Non-pigmented ciliary epithelial cell (primary cell): ENCODE data around the gene CITED4.
"Not testable (repeated sequence)": the region's sequence is repeated elsewhere in the genome, so short reads cannot be mapped to it uniquely, and the experiment has no call there.

Experiments
- DNase-seq: peaks from one replicate; pipeline ENCODE4 v3.0.0-alpha.2; 2010; ENCODE audit warnings: low read depth

CITED4 gene, protein sequence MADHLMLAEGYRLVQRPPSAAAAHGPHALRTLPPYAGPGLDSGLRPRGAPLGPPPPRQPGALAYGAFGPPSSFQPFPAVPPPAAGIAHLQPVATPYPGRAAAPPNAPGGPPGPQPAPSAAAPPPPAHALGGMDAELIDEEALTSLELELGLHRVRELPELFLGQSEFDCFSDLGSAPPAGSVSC

DNA sequence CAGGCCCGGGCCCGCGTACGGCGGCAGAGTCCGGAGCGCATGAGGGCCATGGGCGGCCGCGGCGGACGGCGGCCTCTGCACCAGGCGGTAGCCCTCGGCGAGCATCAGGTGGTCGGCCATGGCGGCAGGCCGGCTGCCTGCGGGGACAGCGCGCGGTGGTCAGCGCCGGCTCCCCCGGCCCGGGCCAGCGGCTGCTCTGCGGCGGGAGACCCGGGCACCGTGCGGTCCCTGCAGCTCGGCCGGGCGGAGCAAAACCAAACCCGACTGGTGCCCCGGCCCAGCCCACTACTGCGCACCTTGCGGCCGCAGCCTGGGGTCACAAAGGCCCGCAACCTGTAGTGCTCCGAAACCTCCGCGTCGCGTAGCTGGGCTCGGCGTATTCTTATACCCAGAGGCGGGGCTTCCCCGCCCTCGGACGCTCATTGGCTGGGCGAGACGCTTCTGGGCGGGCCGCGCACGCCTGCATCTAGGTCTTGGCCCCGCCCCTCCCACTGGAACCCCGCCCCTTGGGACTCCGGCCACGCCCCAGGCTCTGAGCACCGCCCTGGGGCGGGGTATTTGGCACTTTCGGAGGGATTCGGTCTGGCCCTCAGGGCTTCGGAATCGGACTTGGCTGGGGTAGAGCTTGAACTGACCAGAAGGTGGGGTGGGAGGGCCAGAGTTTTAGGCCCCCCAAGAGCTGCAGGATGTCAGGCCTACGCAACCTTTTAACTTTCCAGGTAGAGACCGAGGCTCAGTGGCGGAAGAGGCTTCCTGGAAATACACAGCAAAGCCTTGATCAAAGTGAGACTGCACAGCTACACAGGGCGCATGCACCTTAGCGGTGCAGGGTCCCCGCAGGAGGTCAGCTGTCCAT lies at the start of gene CITED4:
TSS of gene CITED4 (minus strand) at position 356 of the 856 bp plus-strand sequence. CDS start at position 120, 236 bp downstream.
- DNase-seq, result no peak

DNA sequence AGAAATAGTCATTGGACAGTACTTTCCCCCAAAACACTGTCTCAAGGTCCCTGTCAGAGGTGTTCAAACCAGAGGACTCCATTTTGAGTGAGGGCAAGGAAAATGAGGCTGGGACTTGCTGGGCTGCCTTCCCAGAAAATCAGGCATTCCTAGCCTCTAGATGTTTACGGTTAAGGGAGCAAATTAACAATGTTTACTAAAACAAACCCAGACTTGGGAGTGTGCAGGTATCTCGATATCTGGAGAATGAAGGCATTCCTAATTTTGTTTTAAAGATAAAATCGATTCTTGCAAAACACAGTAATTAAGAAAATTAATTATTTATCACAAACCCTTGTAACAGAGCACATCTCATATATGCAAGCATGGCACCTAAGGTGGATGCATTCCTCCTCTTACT lies 48.9 kb upstream of the CITED4 start:
- no peak for DNase-seq

DNA sequence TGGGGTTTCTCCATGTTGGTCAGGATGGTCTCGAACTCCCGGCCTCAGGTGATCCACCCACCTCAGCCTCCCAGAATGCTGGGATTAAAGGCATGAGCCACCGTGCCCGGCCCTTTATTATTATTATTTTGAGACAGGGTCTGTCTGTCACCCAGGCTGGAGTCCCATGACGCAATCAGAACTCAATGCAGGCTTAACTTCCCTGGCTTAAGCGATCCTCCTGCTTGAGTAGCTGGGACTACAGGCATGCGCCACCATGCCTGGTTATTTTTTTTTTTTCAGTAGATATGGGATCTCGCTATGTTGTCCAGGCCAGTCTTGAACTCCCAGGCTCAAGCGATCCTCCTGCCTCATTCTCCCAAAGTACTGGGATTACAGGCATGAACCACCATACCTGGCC lies 47.1 kb upstream of the CITED4 start:
- DNase-seq, result no peak

DNA sequence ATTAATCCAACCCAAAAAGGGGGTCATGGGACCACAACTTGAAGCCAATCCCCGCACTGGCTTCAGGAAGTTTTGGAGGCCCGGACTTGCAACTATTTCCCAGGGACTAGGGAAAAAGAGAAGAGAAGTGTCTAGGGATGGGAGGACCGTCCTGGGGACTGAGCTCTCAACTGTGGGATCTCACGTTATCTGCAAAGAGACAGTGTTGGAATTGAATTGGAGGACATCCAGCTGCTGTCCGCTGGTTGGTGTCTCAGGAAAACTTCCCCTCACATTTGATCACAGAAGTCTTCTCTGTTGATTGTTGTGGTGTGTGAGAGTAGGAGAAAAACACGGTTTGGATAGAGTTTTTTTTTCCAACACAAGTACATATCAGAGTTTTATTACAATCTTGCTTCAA lies 46.2 kb upstream of the CITED4 start:
- DNase-seq, result no peak

DNA sequence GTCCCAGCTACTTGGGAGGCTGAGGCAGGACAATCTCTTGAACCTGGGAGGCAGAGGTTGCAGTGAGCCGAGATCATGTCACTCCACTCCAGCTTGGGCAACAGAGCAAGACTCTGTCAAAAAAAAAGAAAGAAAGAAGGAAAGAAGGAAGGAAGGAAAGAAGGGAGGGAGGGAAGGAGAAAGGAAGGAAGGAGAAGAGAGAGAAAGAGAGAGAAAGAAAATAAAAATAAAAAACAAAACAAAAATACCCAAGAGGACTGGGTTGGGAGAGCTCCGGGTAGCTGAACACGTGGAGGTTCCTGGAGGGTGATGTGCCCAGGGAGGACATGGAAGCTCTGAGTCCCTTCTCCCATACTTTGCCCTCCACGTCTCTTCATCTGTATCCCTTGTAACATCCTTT lies 45.7 kb upstream of the CITED4 start:
- no peak for DNase-seq

DNA sequence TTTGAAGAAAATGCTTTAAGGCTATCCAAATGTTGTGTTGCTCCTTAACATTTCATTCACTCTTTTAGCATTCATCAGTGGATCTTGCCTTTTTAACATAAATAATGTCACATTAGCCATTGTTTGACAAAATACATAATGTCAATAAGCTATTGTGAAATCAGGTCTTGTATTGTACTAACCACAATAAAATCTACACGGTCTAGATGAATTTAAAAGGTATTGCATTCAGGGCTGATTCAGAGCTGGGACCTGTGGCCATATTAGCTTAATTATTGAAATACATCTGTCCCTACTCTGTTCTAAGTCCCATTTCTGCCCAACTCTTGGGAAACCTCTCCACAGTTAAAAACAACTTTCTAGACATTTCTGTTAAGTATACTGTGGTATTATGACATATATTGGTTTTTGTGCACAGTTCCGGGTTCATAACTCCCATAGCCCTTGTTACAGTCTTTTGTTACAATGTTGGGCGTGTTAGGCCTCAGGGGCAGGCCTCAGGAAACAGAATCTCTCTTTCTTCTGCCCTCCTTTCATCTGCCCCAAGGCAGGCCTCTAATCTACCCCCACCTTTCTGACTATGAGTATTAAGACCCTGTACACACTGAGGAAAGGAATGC lies 44.7 kb upstream of the CITED4 start:
- no peak for DNase-seq

DNA sequence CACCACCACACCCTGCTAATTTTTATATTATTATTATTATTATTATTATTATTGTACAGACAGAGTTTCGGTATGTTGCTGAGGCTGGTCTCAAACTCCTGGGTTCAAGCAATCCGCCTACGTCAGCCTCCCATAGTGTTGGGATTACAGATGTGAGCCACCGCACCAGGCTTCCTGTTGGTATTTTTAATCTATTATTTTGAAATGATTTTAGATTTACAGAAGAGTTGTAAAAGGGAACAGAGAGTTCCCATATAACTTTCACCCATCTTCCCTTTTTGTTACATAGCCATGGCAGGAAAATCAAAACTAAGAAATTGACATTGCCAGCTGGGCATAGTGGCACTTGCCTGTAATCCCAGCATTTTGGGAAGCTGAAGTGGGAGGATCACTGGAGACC lies 42.9 kb upstream of the CITED4 start:
- no peak for DNase-seq

DNA sequence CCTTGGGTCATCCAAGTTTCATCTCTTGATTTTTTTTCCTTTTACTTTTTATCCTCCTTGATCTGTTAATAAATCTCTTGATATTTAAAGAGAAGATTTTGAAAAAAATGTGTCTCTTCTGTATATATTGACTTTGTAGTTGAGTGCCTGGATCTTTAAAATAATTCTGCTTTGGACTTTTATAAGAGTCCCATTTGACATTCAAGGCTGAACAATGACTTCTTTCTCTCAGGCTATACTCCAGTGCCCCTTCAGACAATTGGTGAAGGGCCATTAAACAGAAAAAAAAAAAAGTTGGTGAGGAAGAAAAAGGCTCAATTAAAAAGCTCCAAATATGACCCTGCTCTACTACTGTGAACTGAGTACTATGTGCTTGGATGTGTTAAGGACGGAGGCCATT lies 40.9 kb upstream of the CITED4 start:
- DNase-seq, result no peak

DNA sequence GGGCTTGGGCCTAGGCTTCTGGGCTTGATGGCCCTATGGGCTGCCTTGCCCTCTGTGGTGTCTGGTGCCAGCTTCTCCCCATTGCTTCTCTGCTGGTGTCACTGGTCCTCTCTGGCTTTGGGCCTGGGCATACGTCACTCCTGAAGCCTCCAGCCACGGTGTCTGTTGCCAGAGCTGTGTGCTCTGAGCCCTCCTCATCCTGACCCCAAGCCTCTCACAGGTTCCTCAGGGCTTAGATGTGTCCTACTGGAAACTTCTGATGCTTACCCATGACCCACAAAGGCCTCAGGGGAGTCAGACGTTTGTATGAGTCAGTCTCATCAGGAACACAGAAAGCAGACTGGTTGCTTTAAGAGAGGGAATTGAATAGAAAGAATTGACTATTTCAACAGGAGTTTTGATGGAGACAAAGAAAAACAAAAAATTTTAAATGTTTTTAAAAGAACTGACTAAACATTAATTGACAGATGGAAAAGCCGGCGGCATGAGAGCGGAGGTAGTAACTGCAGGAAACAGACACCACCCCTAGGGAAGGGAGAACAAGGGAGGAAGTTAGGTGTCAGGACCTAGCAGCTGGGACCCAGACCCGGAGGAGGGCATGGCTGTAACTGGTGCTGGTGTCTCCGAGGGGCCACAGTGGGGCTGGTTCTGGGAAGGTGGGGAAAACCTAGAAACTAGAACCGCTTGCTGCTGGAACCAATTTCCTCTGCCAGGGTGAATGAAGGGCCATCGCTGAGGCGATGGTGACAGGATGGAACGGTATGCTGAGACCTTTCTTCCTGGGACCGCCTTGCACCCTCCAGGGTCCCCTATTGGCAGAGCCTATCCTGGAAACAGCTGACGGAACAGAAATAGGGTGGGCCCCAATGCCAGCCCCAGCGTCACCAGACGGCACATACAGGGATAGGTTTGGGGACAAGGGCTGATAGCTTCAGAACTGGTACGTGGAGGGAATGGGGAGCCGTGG lies 40.0 kb upstream of the CITED4 start:
- DNase-seq, result peak; percentile 34

DNA sequence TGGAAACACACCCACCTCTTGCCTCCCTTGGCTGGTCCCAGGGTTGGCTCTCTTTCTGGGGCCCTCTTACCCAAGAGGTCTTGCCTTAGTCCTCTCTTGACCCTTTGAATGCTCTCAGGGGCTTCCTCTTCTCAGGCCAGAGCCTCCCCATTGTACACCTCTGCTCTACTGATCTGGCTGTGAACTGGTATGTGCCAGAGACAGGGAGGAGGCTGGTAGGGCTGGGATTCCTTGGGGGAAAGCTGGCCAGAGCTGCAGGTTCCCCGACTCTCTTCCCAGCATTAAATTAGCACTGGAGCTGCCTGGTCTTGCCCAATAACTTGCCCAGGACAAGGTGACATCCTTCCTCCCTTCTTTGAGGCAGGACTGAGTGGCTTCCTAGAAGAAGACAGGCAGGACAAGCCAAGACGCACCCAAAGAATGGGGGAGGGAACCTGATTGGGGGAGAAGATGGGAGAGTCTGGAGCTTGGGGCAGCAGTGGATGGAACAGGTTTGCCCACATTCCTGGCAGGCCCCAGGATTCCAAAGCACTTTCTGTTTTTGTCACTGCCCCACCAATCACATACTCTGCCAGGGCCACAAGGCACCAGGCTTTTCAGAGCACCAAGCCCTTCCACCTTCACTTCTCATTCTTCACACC lies 37.2 kb upstream of the CITED4 start:
- no peak for DNase-seq

DNA sequence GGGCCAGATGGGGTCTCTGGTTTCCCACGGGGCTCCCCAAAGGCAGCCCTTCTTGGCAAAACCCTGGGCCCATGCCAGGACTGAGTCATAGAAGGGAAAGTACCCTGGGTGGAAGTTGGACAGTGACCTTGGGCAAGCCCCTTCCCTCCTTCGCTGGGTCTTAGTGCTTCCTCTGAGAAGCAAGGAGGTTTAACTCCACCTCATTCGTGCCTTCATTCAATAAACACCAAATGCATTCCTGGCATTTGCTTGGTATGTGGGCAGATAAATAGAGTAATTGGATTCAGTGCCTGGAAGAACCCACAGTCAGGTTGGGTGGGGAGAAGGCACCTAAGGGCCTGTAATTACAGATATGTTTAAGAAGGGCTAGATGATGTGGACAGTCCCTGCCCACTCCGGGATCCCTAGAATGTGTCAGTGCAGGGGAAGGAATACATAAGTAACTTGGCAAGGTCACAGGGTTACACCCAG lies 36.3 kb upstream of the CITED4 start:
- no peak for DNase-seq

DNA sequence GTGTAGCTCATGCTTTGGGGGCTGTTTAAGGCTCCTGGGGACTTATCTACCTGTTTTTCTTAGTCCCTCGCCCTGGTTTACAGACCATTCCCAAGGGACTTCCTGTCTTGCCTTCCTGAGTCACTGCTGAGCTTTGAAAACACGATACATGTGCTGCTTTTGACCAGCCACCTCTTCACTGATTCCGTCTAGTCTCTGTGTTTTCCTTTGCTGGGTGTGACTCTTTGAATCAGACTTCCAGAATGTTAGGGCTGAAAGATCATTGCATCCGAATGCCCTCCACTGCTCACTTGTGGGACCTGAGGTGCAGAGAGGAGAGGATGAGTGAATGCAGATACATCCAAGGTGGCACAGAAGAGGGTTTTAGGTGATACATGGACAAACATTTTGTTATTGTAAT lies 35.4 kb upstream of the CITED4 start:
- DNase-seq, result no peak

DNA sequence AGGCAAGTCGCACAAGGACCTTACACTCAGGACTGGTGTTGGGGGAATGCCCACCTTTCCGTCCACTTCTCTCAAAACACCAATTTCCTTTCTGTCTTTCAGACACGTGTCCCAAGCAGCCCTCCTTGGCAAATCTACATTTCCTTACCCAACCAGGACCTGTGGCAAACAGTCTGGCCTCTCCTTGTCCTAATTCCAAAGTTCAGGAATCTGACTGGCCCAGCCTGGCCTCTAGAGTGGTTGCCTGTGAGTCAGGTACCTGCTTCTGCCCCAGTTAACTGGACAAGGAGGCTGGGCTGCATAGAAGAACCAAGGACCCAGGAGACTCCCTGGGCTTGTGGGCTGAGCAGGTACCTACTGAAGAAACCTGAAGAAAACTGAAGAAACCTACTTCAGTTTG lies 34.3 kb upstream of the CITED4 start:
- no peak for DNase-seq

DNA sequence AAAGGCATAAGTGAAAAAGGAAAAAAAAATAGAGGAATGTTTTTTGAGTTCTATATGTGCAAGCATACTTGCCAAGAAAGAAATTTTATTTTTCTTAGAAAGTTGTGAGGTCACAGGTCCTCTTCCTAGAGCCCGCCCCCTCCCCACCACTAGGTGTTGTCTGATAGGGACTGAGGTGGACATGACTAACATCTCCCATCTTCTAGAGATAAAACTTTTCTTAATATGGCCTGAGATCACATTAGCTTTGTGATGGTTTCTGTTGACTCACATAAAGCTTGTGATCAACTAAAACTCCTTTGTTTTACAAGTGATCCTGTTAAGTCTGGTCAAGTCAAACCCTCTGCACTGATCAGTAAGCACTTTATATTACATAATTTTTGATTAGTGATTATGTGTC lies 33.4 kb upstream of the CITED4 start:
- DNase-seq, result no peak

DNA sequence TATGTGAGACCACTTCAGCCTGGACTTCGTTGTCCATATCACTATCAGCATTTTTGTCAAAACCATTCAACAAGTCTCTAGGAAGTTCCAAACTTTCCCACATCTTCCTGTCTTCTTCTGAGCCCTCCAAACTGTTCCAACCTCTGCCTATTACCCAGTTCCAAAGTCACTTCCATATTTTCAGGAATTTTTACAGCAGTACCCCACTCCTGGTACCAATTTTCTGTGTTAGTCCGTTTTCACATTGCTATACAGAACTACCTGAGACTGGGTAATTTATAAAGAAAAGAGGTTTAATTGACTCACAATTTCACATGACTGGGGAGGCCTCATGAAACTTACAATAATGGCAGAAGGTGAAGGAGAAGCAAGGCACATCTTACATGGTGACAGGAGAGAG lies 32.7 kb upstream of the CITED4 start:
- DNase-seq, result not testable (repeated sequence)

DNA sequence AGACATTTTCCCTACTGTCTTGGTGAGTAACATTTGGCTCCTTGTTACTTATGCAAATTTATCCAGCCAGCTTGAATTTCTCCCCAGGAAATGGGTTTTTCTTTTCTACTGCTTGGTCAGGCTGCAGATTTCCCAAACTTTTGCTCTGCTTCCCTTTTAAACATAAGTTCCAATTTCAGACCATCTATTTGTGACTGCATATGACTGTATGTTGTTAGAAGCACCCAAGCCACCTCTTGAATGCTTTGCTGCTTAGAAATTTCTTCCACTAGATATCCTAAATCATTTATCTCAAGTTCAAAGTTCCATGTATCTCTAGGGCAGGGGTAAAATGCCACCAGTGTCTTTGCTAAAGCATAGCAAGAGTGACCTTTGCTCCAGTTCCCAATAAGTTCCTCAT lies 32.3 kb upstream of the CITED4 start:
- DNase-seq, result no peak

DNA sequence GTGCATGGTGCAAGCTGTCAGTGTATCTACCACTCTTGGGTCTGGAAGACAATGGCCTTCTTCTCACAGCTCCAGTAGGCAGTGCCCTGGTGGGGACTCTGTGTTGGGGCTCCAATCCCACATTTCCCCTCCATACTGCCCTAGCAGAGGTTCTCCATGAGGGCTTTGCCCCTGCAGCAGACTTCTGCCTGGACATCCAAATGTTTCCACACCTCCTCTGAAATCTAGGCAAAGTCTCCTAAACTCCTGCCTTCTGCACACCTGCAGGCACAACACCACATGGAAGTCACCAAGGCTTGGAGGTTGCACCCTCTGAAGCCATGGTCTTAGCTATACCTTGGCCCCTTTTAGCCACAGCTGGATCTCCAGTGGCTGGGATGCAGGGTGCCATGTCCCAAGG lies 31.8 kb upstream of the CITED4 start:
- no peak for DNase-seq

DNA sequence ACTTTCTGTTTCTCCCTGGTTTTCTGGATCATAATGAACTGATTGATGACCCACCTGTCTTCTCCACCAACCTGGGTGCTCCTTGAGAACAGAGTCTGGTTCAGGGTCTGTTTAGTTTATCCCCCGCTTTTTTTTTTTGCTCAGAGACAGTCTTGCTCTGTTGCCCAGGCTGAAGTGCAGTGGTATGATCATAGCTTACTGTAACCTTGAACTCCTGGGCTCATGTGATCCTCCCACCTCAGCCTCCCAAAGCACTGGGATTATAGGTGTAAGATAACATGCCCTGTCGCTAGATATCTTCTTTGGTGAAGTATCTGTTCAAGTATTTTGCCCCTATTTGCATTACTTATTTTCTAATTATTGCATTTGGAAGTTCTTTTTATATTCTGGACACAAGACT lies 30.2 kb upstream of the CITED4 start:
- DNase-seq, result no peak

DNA sequence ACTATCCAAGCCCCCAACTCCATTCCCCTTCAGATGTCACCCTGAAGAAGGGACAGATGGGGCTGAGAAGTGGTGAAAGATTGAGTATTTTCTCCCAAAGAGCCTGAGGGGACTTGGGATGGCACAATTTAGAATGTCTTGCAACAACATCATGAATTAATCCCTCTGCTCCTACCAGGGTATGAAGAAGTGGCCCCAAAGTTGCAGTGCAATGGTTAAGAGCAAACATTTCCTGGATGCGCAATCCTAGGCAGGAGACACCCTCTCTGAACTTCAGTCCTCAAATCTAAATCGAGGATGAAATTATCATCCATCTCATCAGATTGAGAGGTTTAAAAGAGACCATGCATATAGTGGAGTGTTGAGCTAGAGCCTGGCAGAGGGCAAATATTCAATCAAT lies 28.6 kb upstream of the CITED4 start:
- no peak for DNase-seq

DNA sequence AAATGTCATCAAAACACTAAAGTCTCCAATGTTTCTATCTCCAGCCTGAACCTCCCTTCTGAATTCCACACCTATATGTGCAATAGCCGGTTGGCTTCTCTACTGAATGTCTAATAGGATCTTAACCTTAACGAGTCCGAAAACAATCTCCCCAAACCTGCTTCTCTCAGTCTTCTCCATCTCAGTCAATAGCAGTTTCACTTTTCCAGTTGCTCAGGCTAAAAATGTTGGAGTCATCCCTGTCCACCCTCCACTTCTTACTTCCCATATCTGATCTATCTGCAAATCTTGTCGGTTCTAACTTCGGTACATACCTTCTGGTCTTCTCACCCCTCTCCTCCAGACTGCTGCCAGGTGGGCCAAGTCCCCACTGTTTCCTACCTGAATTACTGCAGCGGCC lies 25.5 kb upstream of the CITED4 start:
- no peak for DNase-seq

DNA sequence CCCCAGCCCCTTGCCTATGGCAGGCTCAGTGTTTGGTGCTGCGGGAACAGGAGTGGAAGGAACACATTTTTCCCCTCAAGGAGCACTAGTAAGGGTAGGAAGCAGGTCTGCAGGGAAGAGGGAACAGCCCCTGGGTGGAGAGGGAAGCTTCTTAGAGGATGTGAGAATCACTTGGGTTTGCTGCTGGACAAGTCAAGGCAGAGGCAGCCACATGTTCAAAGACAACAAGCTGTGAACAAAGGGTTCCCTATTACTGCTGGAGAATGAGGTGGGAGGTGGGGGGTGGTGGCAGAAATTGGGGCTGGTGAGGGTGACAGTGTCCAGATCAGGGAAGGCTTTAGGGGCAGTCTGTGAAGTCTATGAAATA lies 24.8 kb upstream of the CITED4 start:
- no peak for DNase-seq
